A549 (cell line): Measurements from ENCODE around the gene ATP7B. TPM values are rescaled to one million over a fixed set of nuclear protein-coding genes. Genes with fewer than 3 reads are reported as not detected.

ENCODE experiments used
- ATAC-seq, 2 experiments: fragments of 200-7000 bp in 1 of 2; fragments of >200 bp in 1 of 2; cut with Nextera tagmentation in 1 of 2; cut with Tn5 transposase in 1 of 2; 3 replicates each; pipeline versions ENCODE4 v1.8.0 to v1.9.1; 2018 to 2020; ENCODE audit warnings: mild to moderate bottlenecking in 1 of 2, moderate library complexity in 1 of 2
- CTCF ChIA-PET: fragments of 300-600 bp; sonication (Branson Sonifier 250); formaldehyde crosslinking; extraction: SDS; loops from one replicate; lab custom pipeline; 2021; ENCODE audit warnings: antibody characterized with exemption, inconsistent platforms; lab: Yijun Ruan, JAX
- POLR2A ChIA-PET: fragments of 350-600 bp; formaldehyde crosslinking; extraction: SDS; loops from one replicate; lab custom pipeline; 2021; ENCODE audit warnings: antibody characterized with exemption, inconsistent platforms; lab: Yijun Ruan, JAX
- DNase-seq, 2 experiments: peaks; one replicate each; pipeline versions ENCODE4 v3.0.0 to v3.0.0-alpha.2; 2011 to 2016; ENCODE audit warnings: low read depth in 1 of 2, low spot score in 1 of 2
- FAIRE-seq: peaks from 2 replicates; lab custom pipeline; 2011; peaks lifted over from hg19 to GRCh38; lab: Jason Lieb, UNC
- H3K27ac ChIP-seq, 2 experiments: fragments of >200 bp; sonication (Bioruptor Twin); formaldehyde crosslinking; 3 replicates each; pipeline ENCODE4 v1.5.1; 2016 to 2017
- H3K4me1 ChIP-seq: fragments of >200 bp; sonication (Bioruptor Twin); formaldehyde crosslinking; 3 replicates; pipeline ENCODE4 v1.6.1; 2016
- H3K4me2 ChIP-seq: fragments of >200 bp; sonication (Bioruptor Twin); formaldehyde crosslinking; 3 replicates; pipeline ENCODE4 v1.6.1; 2016
- H3K4me3 ChIP-seq: fragments of >200 bp; sonication (Bioruptor Twin); formaldehyde crosslinking; 3 replicates; pipeline ENCODE4 v1.5.1; 2016
- H3K9me3 ChIP-seq: fragments of >200 bp; sonication (Bioruptor Twin); formaldehyde crosslinking; 3 replicates; pipeline ENCODE4 v1.6.1; 2016
- BHLHE40 ChIP-seq: IDR thresholded peaks from 2 replicates; pipeline ENCODE4 v1.6.1; 2012; ENCODE audit warnings: low read depth, low read length, inconsistent platforms
- CBX8 ChIP-seq: fragments of 200-600 bp; sonication (generic); IDR thresholded peaks from 2 replicates; pipeline ENCODE4 v1.6.1; 2016
- EHF ChIP-seq: fragments of 250-450 bp; sonication (Bioruptor Pico); IDR thresholded peaks from 2 replicates; pipeline ENCODE4 v1.5.0; 2020; ENCODE audit warnings: mild to moderate bottlenecking
- EHMT2 ChIP-seq: fragments of 200-600 bp; sonication (generic); IDR thresholded peaks from 2 replicates; pipeline ENCODE4 v1.6.1; 2016; ENCODE audit warnings: antibody characterized with exemption, low read depth, mild to moderate bottlenecking, moderate library complexity
- ESRRA ChIP-seq: fragments of 150-350 bp; IDR thresholded peaks from 2 replicates; pipeline ENCODE4 v1.6.1; 2014; ENCODE audit warnings: mild to moderate bottlenecking, low read length, borderline replicate concordance
- FOXS1 ChIP-seq: fragments of 250-450 bp; sonication (Bioruptor Pico); IDR thresholded peaks from 2 replicates; pipeline ENCODE4 v1.5.0; 2020; ENCODE audit warnings: mild to moderate bottlenecking, moderate library complexity
- GATA3 ChIP-seq: IDR thresholded peaks from 2 replicates; pipeline ENCODE4 v1.6.1; 2012; ENCODE audit warnings: borderline replicate concordance
- HEYL ChIP-seq: fragments of 250-450 bp; sonication (Bioruptor Pico); IDR thresholded peaks from 2 replicates; pipeline ENCODE4 v1.8.0; 2021; ENCODE audit warnings: mild to moderate bottlenecking, moderate library complexity
- KDM1A ChIP-seq: fragments of 200-600 bp; sonication (generic); IDR thresholded peaks from 2 replicates; pipeline ENCODE4 v1.6.1; 2016; ENCODE audit warnings: low read depth, mild to moderate bottlenecking
- MYC ChIP-seq: IDR thresholded peaks from 2 replicates; pipeline ENCODE4 v1.6.1; 2012; ENCODE audit warnings: mild to moderate bottlenecking, inconsistent platforms, low read length, improper control_type of control experiment, borderline replicate concordance
- NFE2L2 ChIP-seq: fragments of 150-350 bp; conservative IDR thresholded peaks from 2 replicates; pipeline ENCODE4 v1.6.1; 2014; ENCODE audit warnings: low read length
- NPAS2 ChIP-seq: fragments of 250-450 bp; sonication (Bioruptor Pico); IDR thresholded peaks from 2 replicates; pipeline ENCODE4 v1.8.0; 2022; ENCODE audit warnings: mild to moderate bottlenecking, moderate library complexity, borderline replicate concordance
- NR3C1 ChIP-seq: fragments of >200 bp; sonication (Bioruptor Twin); formaldehyde crosslinking; IDR thresholded peaks from 3 replicates; pipeline ENCODE4 v1.6.1; 2017
- POLR2A ChIP-seq: IDR thresholded peaks from 2 replicates; pipeline ENCODE4 v1.6.1; 2012; ENCODE audit warnings: mild to moderate bottlenecking, low read length
- POLR2AphosphoS2 ChIP-seq: conservative IDR thresholded peaks from 2 replicates; pipeline ENCODE4 v1.6.1; 2012; ENCODE audit warnings: low read length, improper control_type of control experiment, inconsistent platforms
- RFX5 ChIP-seq: fragments of 450-650 bp; IDR thresholded peaks from 2 replicates; pipeline ENCODE4 v1.7.1; 2014; ENCODE audit warnings: antibody characterized with exemption, mild to moderate bottlenecking, moderate library complexity
- RNF2 ChIP-seq: fragments of 200-600 bp; sonication (generic); IDR thresholded peaks from 2 replicates; pipeline ENCODE4 v1.6.1; 2016; ENCODE audit warnings: low read depth, mild to moderate bottlenecking, antibody characterized with exemption, moderate library complexity, borderline replicate concordance
- SREBF2 ChIP-seq: fragments of 450-650 bp; IDR thresholded peaks from 2 replicates; pipeline ENCODE4 v1.6.1; 2014; ENCODE audit warnings: mild to moderate bottlenecking, moderate library complexity
- TFCP2L1 ChIP-seq: fragments of 250-450 bp; sonication (Bioruptor Pico); IDR thresholded peaks from 2 replicates; pipeline ENCODE4 v1.5.0; 2021; ENCODE audit warnings: mild to moderate bottlenecking
- WGBS: methylation state at CpG from one replicate; pipeline ENCODE4 v1.1.6; 2017; ENCODE audit errors: missing lambda C conversion rate; 5-methylcytosine and 5-hydroxymethylcytosine counted together
- polyA plus RNA-seq, 4 experiments: library from polyadenylated mRNA; depleted of rRNA in 3 of 4; stranded (reverse); fragments of >200 nt; fragmentation: RNase III in 1 of 4; extraction: RNeasy Plus Mini Kit Qiagen cat#74134 plus additional on column Dnase treatment in 1 of 4; gene quantifications; 2 replicates in 3 of 4; 3 replicates in 1 of 4; pipeline ENCODE4 v1.2.3, GENCODE V29; 2011 to 2017
- TF ChIP-seq, protein P1 (sequence below): fragments of 200-600 bp; sonication (generic); IDR thresholded peaks from 2 replicates; pipeline ENCODE4 v1.6.1; 2016; ENCODE audit warnings: antibody characterized with exemption, mild to moderate bottlenecking, moderate library complexity
- TF ChIP-seq, protein P2 (sequence below): IDR thresholded peaks from 2 replicates; pipeline ENCODE4 v1.6.1; 2012
- TF ChIP-seq, protein P3 (sequence below): fragments of >200 bp; sonication (Bioruptor Twin); formaldehyde crosslinking; IDR thresholded peaks from 3 replicates; pipeline ENCODE4 v1.6.1; 2016
- TF ChIP-seq, protein P4 (sequence below): fragments of 250-450 bp; sonication (Bioruptor Pico); IDR thresholded peaks from 2 replicates; pipeline ENCODE4 v1.5.0; 2021; ENCODE audit warnings: mild to moderate bottlenecking, moderate library complexity, borderline replicate concordance
- TF ChIP-seq, protein P5 (sequence below): fragments of 250-450 bp; sonication (Bioruptor Pico); IDR thresholded peaks from 2 replicates; pipeline ENCODE4 v1.5.0; 2020; ENCODE audit warnings: low read depth, mild to moderate bottlenecking, moderate library complexity

The ATP7B gene
- polyA plus RNA-seq, 2 of the 4 experiments (the other 2 are of a cell fraction) = 2.8 to 3.9 TPM

DNA sequence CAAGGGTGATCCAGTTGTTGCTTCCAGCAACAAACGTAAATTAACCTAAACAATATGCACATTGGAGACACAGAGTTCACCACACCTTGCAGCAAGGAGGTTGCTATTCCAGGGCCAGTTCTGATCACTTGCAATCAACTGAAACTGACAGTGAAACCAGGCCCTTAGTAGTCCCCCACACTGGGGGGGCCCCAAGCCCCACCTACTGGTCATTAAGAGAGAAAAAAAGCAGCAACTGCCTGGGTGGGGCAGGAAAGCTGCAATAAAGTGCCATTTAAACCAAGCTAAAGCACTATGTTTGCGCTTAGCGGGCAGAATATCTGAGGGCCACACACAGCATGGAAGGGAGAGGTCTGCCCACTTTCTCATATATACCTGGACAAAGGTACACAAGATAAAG lies 51.5 kb downstream of the ATP7B start:
- no peak overlapping the region for H3K4me2 ChIP-seq
- CTCF ChIA-PET = no interaction called here

DNA sequence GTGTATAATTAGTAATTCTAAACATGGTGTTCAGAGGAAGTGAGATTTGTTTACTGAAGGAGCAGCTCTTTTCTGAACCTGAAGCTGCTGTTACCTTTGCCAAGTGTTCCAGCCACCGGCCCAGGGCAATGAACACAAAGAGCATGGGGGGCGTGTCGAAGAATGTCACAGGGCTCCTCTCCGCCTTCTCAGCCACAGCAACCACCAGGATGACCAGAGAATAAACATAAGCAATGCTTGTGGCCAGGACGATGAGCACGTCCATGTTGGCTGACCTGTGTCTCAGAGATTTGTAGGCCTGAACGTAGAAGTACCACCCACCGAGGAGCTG lies 53.1 kb downstream of the ATP7B start:
- DNase-seq (no peak), ATAC-seq (no peak), FAIRE-seq (no peak)
- H3K4me3 ChIP-seq = no peak overlapping the region
- ChIA-PET CTCF (no interaction called here), POLR2A (no interaction called here)
- no peaks in the 10 kb centered on the region for H3K9me3 ChIP-seq
- H3K4me1 ChIP-seq = no peaks in the 10 kb centered on the region
- no peak overlapping the region for H3K27ac ChIP-seq
- 81% methylated on average over 8 of the region's 8 CpGs for whole genome bisulfite sequencing
- no peak overlapping the region for H3K4me2 ChIP-seq
- no peak for TF ChIP-seq RFX5
- no peak for TF ChIP-seq NPAS2 (CRISPR knock-in tag)
- TF ChIP-seq KDM1A = no peak
- no peak for TF ChIP-seq GATA3
- TF ChIP-seq, protein P1, sequence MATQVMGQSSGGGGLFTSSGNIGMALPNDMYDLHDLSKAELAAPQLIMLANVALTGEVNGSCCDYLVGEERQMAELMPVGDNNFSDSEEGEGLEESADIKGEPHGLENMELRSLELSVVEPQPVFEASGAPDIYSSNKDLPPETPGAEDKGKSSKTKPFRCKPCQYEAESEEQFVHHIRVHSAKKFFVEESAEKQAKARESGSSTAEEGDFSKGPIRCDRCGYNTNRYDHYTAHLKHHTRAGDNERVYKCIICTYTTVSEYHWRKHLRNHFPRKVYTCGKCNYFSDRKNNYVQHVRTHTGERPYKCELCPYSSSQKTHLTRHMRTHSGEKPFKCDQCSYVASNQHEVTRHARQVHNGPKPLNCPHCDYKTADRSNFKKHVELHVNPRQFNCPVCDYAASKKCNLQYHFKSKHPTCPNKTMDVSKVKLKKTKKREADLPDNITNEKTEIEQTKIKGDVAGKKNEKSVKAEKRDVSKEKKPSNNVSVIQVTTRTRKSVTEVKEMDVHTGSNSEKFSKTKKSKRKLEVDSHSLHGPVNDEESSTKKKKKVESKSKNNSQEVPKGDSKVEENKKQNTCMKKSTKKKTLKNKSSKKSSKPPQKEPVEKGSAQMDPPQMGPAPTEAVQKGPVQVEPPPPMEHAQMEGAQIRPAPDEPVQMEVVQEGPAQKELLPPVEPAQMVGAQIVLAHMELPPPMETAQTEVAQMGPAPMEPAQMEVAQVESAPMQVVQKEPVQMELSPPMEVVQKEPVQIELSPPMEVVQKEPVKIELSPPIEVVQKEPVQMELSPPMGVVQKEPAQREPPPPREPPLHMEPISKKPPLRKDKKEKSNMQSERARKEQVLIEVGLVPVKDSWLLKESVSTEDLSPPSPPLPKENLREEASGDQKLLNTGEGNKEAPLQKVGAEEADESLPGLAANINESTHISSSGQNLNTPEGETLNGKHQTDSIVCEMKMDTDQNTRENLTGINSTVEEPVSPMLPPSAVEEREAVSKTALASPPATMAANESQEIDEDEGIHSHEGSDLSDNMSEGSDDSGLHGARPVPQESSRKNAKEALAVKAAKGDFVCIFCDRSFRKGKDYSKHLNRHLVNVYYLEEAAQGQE = no peak
- no peak for TF ChIP-seq HEYL
- no peak for TF ChIP-seq BHLHE40
- no peak for TF ChIP-seq CBX8
- TF ChIP-seq, protein P2, sequence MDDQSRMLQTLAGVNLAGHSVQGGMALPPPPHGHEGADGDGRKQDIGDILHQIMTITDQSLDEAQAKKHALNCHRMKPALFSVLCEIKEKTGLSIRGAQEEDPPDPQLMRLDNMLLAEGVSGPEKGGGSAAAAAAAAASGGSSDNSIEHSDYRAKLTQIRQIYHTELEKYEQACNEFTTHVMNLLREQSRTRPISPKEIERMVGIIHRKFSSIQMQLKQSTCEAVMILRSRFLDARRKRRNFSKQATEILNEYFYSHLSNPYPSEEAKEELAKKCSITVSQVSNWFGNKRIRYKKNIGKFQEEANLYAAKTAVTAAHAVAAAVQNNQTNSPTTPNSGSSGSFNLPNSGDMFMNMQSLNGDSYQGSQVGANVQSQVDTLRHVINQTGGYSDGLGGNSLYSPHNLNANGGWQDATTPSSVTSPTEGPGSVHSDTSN = no peak
- TF ChIP-seq, protein P3, sequence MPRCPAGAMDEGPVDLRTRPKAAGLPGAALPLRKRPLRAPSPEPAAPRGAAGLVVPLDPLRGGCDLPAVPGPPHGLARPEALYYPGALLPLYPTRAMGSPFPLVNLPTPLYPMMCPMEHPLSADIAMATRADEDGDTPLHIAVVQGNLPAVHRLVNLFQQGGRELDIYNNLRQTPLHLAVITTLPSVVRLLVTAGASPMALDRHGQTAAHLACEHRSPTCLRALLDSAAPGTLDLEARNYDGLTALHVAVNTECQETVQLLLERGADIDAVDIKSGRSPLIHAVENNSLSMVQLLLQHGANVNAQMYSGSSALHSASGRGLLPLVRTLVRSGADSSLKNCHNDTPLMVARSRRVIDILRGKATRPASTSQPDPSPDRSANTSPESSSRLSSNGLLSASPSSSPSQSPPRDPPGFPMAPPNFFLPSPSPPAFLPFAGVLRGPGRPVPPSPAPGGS = no peak
- no peak for TF ChIP-seq NFE2L2
- no peak for TF ChIP-seq POLR2A

More for the DNA sequence above, 51.5 kb downstream of the ATP7B start:
- H3K27ac ChIP-seq = no peak overlapping the region
- DNase-seq = no peak
- TF ChIP-seq NR3C1 (no peak), EHMT2 (no peak), SREBF2 (no peak), HEYL (no peak), RNF2 (no peak), MYC (no peak), NPAS2 (CRISPR knock-in tag) (no peak), NFE2L2 (no peak), POLR2AphosphoS2 (no peak), EHF (no peak), TFCP2L1 (no peak), ESRRA (no peak), FOXS1 (CRISPR knock-in tag) (no peak)
- TF ChIP-seq, protein P4, sequence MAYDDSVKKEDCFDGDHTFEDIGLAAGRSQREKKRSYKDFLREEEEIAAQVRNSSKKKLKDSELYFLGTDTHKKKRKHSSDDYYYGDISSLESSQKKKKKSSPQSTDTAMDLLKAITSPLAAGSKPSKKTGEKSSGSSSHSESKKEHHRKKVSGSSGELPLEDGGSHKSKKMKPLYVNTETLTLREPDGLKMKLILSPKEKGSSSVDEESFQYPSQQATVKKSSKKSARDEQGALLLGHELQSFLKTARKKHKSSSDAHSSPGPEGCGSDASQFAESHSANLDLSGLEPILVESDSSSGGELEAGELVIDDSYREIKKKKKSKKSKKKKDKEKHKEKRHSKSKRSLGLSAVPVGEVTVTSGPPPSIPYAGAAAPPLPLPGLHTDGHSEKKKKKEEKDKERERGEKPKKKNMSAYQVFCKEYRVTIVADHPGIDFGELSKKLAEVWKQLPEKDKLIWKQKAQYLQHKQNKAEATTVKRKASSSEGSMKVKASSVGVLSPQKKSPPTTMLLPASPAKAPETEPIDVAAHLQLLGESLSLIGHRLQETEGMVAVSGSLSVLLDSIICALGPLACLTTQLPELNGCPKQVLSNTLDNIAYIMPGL (CRISPR knock-in tag) = no peak
- TF ChIP-seq, protein P1 = no peak
- TF ChIP-seq, protein P2 = no peak
- TF ChIP-seq, protein P5, sequence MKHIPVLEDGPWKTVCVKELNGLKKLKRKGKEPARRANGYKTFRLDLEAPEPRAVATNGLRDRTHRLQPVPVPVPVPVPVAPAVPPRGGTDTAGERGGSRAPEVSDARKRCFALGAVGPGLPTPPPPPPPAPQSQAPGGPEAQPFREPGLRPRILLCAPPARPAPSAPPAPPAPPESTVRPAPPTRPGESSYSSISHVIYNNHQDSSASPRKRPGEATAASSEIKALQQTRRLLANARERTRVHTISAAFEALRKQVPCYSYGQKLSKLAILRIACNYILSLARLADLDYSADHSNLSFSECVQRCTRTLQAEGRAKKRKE (CRISPR knock-in tag) = no peak
- FAIRE-seq = no peak
- H3K4me3 ChIP-seq = no peak overlapping the region
- no peaks in the 10 kb centered on the region for H3K4me1 ChIP-seq
- ATAC-seq = no peak
- no peaks in the 10 kb centered on the region for H3K9me3 ChIP-seq
- POLR2A ChIA-PET = no interaction called here
- 89% methylated on average over 3 of the region's 3 CpGs for WGBS
